Endodermal cell (in vitro differentiated cells): ENCODE data around the gene ARL5A. TPM values are rescaled to one million over a fixed set of nuclear protein-coding genes. Genes with fewer than 3 reads are reported as not detected.

Experiments used
- DNase-seq: peaks from one replicate; pipeline ENCODE4 v3.0.0-alpha.2; 2017
- H3K27ac ChIP-seq: 2 replicates; pipeline ENCODE4 v1.5.1; 2013; ENCODE audit warnings: mild to moderate bottlenecking, low read depth, low read length, moderate library complexity
- H3K27me3 ChIP-seq: 2 replicates; pipeline ENCODE4 v1.6.1; 2013; ENCODE audit warnings: mild to moderate bottlenecking, low read length, moderate library complexity; ENCODE audit not compliant: insufficient read depth, control insufficient read depth, poor library complexity, severe bottlenecking
- H3K36me3 ChIP-seq: 2 replicates; pipeline ENCODE4 v1.7.0; 2013; ENCODE audit warnings: mild to moderate bottlenecking, low read length, moderate library complexity; ENCODE audit not compliant: control insufficient read depth, insufficient read depth
- H3K4me1 ChIP-seq: one replicate; pipeline ENCODE4 v1.7.0; 2013; ENCODE audit warnings: low read length; ENCODE audit not compliant: control insufficient read depth, insufficient read depth
- H3K4me3 ChIP-seq: 2 replicates; pipeline ENCODE4 v1.5.1; 2013; ENCODE audit warnings: mild to moderate bottlenecking, low read length, moderate library complexity
- H3K9ac ChIP-seq: 2 replicates; pipeline ENCODE4 v1.6.1; 2013; ENCODE audit warnings: mild to moderate bottlenecking, low read length, moderate library complexity; ENCODE audit not compliant: poor library complexity, severe bottlenecking; ENCODE audit errors: extremely low read depth
- H3K9me3 ChIP-seq: 2 replicates; pipeline ENCODE4 v1.6.1; 2013; ENCODE audit warnings: mild to moderate bottlenecking, low read length, moderate library complexity; ENCODE audit not compliant: control insufficient read depth
- H3K27ac Mint-ChIP-seq: 2 replicates; pipeline ENCODE4 v1.8.0; 2020; ENCODE audit warnings: mixed read lengths
- H3K27me3 Mint-ChIP-seq: 2 replicates; pipeline ENCODE4 v1.8.0; 2021; ENCODE audit warnings: mild to moderate bottlenecking, mixed read lengths; ENCODE audit not compliant: insufficient read depth
- H3K36me3 Mint-ChIP-seq: 2 replicates; pipeline ENCODE4 v1.8.0; 2020; ENCODE audit warnings: low read depth, mixed read lengths
- H3K4me1 Mint-ChIP-seq: 2 replicates; pipeline ENCODE4 v1.8.0; 2020; ENCODE audit warnings: mixed read lengths
- H3K4me3 Mint-ChIP-seq: 2 replicates; pipeline ENCODE4 v1.8.0; 2020; ENCODE audit warnings: mild to moderate bottlenecking, moderate library complexity, mixed read lengths
- H3K9me3 Mint-ChIP-seq: 2 replicates; pipeline ENCODE4 v1.8.0; 2020; ENCODE audit warnings: mild to moderate bottlenecking, mixed read lengths
- CTCF ChIP-seq: fragments of 200-600 bp; sonication (generic); conservative IDR thresholded peaks from 2 replicates; pipeline ENCODE4 v1.5.0; 2021; ENCODE audit warnings: antibody characterized with exemption, mild to moderate bottlenecking
- WGBS, 2 experiments: methylation state at CpG; one replicate each; pipeline versions ENCODE4 v1.1.5 to v1.1.7; 2013; ENCODE audit warnings: missing lambda C conversion rate in 2 of 2, mixed read lengths in 1 of 2; ENCODE audit not compliant: insufficient coverage in 1 of 2, insufficient read length in 1 of 2; 5-methylcytosine and 5-hydroxymethylcytosine counted together
- total RNA-seq, 2 donors: library from RNA; stranded (reverse); fragmentation: NEBNext Ultra II Directional in 1 of 2; extraction: Animal tissue kit (Norgen Biotek cat#: 25700) in 1 of 2; gene quantifications; 2 replicates in 1 of 2; 3 replicates in 1 of 2; pipeline ENCODE4 v1.2.1, GENCODE V29; 2021

The ARL5A gene
- total RNA-seq, 2 donors from 2014 or later: 72.2 to 77.1 TPM

GRCh38 chr2:151782378-151783132 lies 45.7 kb downstream of the ARL5A start:
- no peak for DNase-seq
- Mint-ChIP-seq H3K36me3 (peaks cover 62% of the 10 kb centered on the region), H3K9me3 (peaks cover 20% of the 10 kb centered on the region), H3K4me1 (no peaks in the 10 kb centered on the region), H3K27ac (no peak overlapping the region), H3K4me3 (no peak overlapping the region), H3K27me3 (no peaks in the 10 kb centered on the region)
- H3K27ac ChIP-seq: no peak overlapping the region
- H3K4me3 ChIP-seq: no peak overlapping the region
- H3K9me3 ChIP-seq: peaks cover 16% of the 10 kb centered on the region
- H3K4me1 ChIP-seq: no peaks in the 10 kb centered on the region
- peaks cover 36% of the 10 kb centered on the region for H3K36me3 ChIP-seq
- H3K27me3 ChIP-seq: no peaks in the 10 kb centered on the region
- H3K9ac ChIP-seq: no peak overlapping the region
- TF ChIP-seq CTCF: no peak
- 95% methylated on average over 4 to 6 of the region's 6 CpGs for WGBS, 2 experiments

GRCh38 chr2:151781642-151782041 lies 46.6 kb downstream of the ARL5A start:
- WGBS, 2 experiments: 96 to 100% methylated on average over 2 to 4 of the region's 4 CpGs
- DNase-seq: no peak
- H3K9ac ChIP-seq: no peak overlapping the region
- Mint-ChIP-seq H3K4me3 (no peak overlapping the region), H3K36me3 (peaks cover 71% of the 10 kb centered on the region), H3K27ac (no peak overlapping the region), H3K4me1 (peaks cover 3% of the 10 kb centered on the region), H3K9me3 (peaks cover 28% of the 10 kb centered on the region), H3K27me3 (no peaks in the 10 kb centered on the region)
- no peak overlapping the region for H3K4me3 ChIP-seq
- TF ChIP-seq CTCF: no peak
- no peaks in the 10 kb centered on the region for H3K27me3 ChIP-seq
- H3K4me1 ChIP-seq: no peaks in the 10 kb centered on the region
- no peak overlapping the region for H3K27ac ChIP-seq
- peaks cover 26% of the 10 kb centered on the region for H3K9me3 ChIP-seq
- H3K36me3 ChIP-seq: peaks cover 42% of the 10 kb centered on the region

GRCh38 chr2:151780938-151781337 lies 47.3 kb downstream of the ARL5A start:
- Mint-ChIP-seq H3K4me3 (no peak overlapping the region), H3K27me3 (no peaks in the 10 kb centered on the region)

More at GRCh38 chr2:151780938-151781337, 47.3 kb downstream of the ARL5A start:
- no peak for DNase-seq
- Histone ChIP-seq H3K36me3 (peaks cover 47% of the 10 kb centered on the region), H3K9me3 (peaks cover 32% of the 10 kb centered on the region), H3K4me1 (no peaks in the 10 kb centered on the region), H3K27me3 (no peaks in the 10 kb centered on the region), H3K9ac (no peak overlapping the region), H3K27ac (no peak overlapping the region), H3K4me3 (no peak overlapping the region)
- no peak for TF ChIP-seq CTCF
- H3K36me3 Mint-ChIP-seq: peaks cover 74% of the 10 kb centered on the region
- H3K4me1 Mint-ChIP-seq: peaks cover 8% of the 10 kb centered on the region
- H3K27ac Mint-ChIP-seq: no peak overlapping the region
- H3K9me3 Mint-ChIP-seq: peaks cover 35% of the 10 kb centered on the region
